Fibroblast of lung (primary cell): ENCODE results near the gene TBC1D7. TPM values are rescaled to one million over a fixed set of nuclear protein-coding genes. Genes with fewer than 3 reads are reported as not detected.

ENCODE experiments used
- DNase-seq, 2 donors: peaks; one replicate each; pipeline versions ENCODE4 v3.0.0 to v3.0.0-alpha.2; 2010; ENCODE audit warnings: low read depth in 2 of 2
- H2AFZ ChIP-seq: 2 replicates; pipeline ENCODE4 v1.5.1; 2012; ENCODE audit warnings: low read length, control low read depth, inconsistent platforms
- H3K27ac ChIP-seq: 2 replicates; pipeline ENCODE4 v1.5.1; 2011; ENCODE audit warnings: low read length, control low read depth; ENCODE audit not compliant: insufficient read depth
- H3K27me3 ChIP-seq: 2 replicates; pipeline ENCODE4 v1.5.1; 2011; ENCODE audit warnings: mild to moderate bottlenecking, low read length; ENCODE audit not compliant: control insufficient read depth, insufficient read depth
- H3K36me3 ChIP-seq: 2 replicates; pipeline ENCODE4 v1.5.1; 2011; ENCODE audit warnings: low read length; ENCODE audit not compliant: control insufficient read depth, insufficient read depth
- H3K4me1 ChIP-seq: 2 replicates; pipeline ENCODE4 v1.5.1; 2011; ENCODE audit warnings: low read length; ENCODE audit not compliant: control insufficient read depth, insufficient read depth; ENCODE audit errors: extremely low read depth
- H3K4me2 ChIP-seq: 2 replicates; pipeline ENCODE4 v1.5.1; 2011; ENCODE audit warnings: low read length, control low read depth; ENCODE audit not compliant: insufficient read depth; ENCODE audit errors: extremely low read depth
- H3K4me3 ChIP-seq, 4 experiments: fragments of 200-600 bp in 1 of 4; sonication (generic) in 1 of 4; replicated peaks in 1 of 4; 2 replicates each; pipeline ENCODE4 v1.5.1; 2011 to 2016; ENCODE audit warnings: low read length in 4 of 4, low read depth in 3 of 4, mild to moderate bottlenecking in 3 of 4, control low read depth in 2 of 4, inconsistent platforms in 1 of 4, mixed read lengths in 1 of 4; ENCODE audit not compliant: insufficient read depth in 1 of 4; ENCODE audit errors: control extremely low read depth in 1 of 4
- H3K79me2 ChIP-seq: 2 replicates; pipeline ENCODE4 v1.5.1; 2012; ENCODE audit warnings: mild to moderate bottlenecking, low read length, inconsistent platforms; ENCODE audit not compliant: control insufficient read depth, insufficient read depth
- H3K9ac ChIP-seq: 2 replicates; pipeline ENCODE4 v1.5.1; 2011; ENCODE audit warnings: mild to moderate bottlenecking, low read length, control low read depth; ENCODE audit not compliant: insufficient read depth
- H3K9me3 ChIP-seq: 2 replicates; pipeline ENCODE4 v1.5.1; 2012; ENCODE audit warnings: low read depth, low read length; ENCODE audit not compliant: control insufficient read depth, insufficient read depth
- H4K20me1 ChIP-seq: 2 replicates; pipeline ENCODE4 v1.5.1; 2011; ENCODE audit warnings: low read length; ENCODE audit not compliant: control insufficient read depth, insufficient read depth; ENCODE audit errors: extremely low read depth
- CTCF ChIP-seq, 2 donors: IDR thresholded peaks in 1 of 2; conservative IDR thresholded peaks in 1 of 2; 1 replicate in 1 of 2; 2 replicates in 1 of 2; pipeline ENCODE4 v1.5.1; 2011 to 2012; ENCODE audit warnings: low read length in 2 of 2, control low read depth in 1 of 2, inconsistent platforms in 1 of 2, low read depth in 1 of 2, mild to moderate bottlenecking in 1 of 2
- EZH2 ChIP-seq: IDR thresholded peaks from 2 replicates; pipeline ENCODE4 v1.5.1; 2012; ENCODE audit warnings: low read length, control low read depth, mild to moderate bottlenecking; ENCODE audit errors: missing control alignments
- polyA plus RNA-seq, 2 donors: library from polyadenylated mRNA; depleted of rRNA in 1 of 2; stranded (reverse) in 1 of 2; unstranded in 1 of 2; fragments of >200 nt; gene quantifications; 2 replicates each; pipeline ENCODE4 v1.2.1, GENCODE V29; 2011 to 2012; ENCODE audit warnings: missing spikeins in 1 of 2
- total RNA-seq: library from RNA; depleted of rRNA; stranded (reverse); fragments of >200 nt; gene quantifications from 2 replicates; pipeline ENCODE4 v1.2.1, GENCODE V29; 2014

TBC1D7 gene
- total and polyA plus RNA-seq, 2 donors (not counting 1 experiment from before 2014, with no cell fraction given) = 19.3 to 31.1 TPM

GRCh38 chr6:13268913-13269518 lies 59.3 kb downstream of the TBC1D7 start:
- H3K4me3 ChIP-seq = no peak overlapping the region
- H3K9ac ChIP-seq = no peak overlapping the region
- TF ChIP-seq CTCF (conservative IDR thresholded peaks at IDR 0.05 in 1 of 2, IDR thresholded peaks at IDR 0.05 in 1 of 2; ENCODE audit: low read depth in 1 of 2, low read length in 2 of 2) (no peak), EZH2 (no peak)
- no peak overlapping the region for H3K4me2 ChIP-seq
- H2AFZ ChIP-seq = no peak overlapping the region
- peak; percentile 17 to 79 for DNase-seq
- H4K20me1 ChIP-seq = no peaks in the 10 kb centered on the region
- no peaks in the 10 kb centered on the region for H3K27me3 ChIP-seq
- H3K36me3 ChIP-seq = no peaks in the 10 kb centered on the region
- H3K4me1 ChIP-seq = no peaks in the 10 kb centered on the region
- no peak overlapping the region for H3K27ac ChIP-seq
- H3K9me3 ChIP-seq = no peaks in the 10 kb centered on the region
- no peaks in the 10 kb centered on the region for H3K79me2 ChIP-seq

GRCh38 chr6:13267142-13267651 lies 61.1 kb downstream of the TBC1D7 start:
- Histone ChIP-seq H4K20me1 (no peaks in the 10 kb centered on the region), H3K79me2 (no peaks in the 10 kb centered on the region), H3K36me3 (no peaks in the 10 kb centered on the region), H3K27me3 (no peaks in the 10 kb centered on the region), H3K9ac (no peak overlapping the region), H3K27ac (no peak overlapping the region), H3K4me3 (no peak overlapping the region), H3K4me1 (no peaks in the 10 kb centered on the region), H3K4me2 (no peak overlapping the region), H3K9me3 (no peaks in the 10 kb centered on the region), H2AFZ (no peak overlapping the region)
- peak in 1 of 2 donors; percentile 39 for DNase-seq
- TF ChIP-seq CTCF (conservative IDR thresholded peaks at IDR 0.05 in 1 of 2, IDR thresholded peaks at IDR 0.05 in 1 of 2; ENCODE audit: low read depth in 1 of 2, low read length in 2 of 2) (no peak), EZH2 (no peak)

GRCh38 chr6:13263669-13264068 lies 64.7 kb downstream of the TBC1D7 start:
- Histone ChIP-seq H3K4me3 (no peak overlapping the region), H3K9me3 (no peaks in the 10 kb centered on the region), H3K27me3 (no peaks in the 10 kb centered on the region), H2AFZ (no peak overlapping the region), H3K27ac (no peak overlapping the region), H3K4me1 (no peaks in the 10 kb centered on the region), H3K9ac (no peak overlapping the region), H4K20me1 (no peaks in the 10 kb centered on the region), H3K79me2 (no peaks in the 10 kb centered on the region), H3K4me2 (no peak overlapping the region), H3K36me3 (no peaks in the 10 kb centered on the region)
- no peak for DNase-seq
- no peak for TF ChIP-seq CTCF (conservative IDR thresholded peaks at IDR 0.05 in 1 of 2, IDR thresholded peaks at IDR 0.05 in 1 of 2; ENCODE audit: low read depth in 1 of 2, low read length in 2 of 2)
- TF ChIP-seq EZH2 = no peak
